Activated T-cell treated with anti-CD3 and anti-CD28 coated beads, Interleukin-2, amount 50 U/mL, for 48 hours (primary cell): ENCODE measurements around the gene LSM12.
"Not testable (repeated sequence)": the region's sequence is repeated elsewhere in the genome, so short reads cannot be mapped to it uniquely, and the experiment has no call there.

ENCODE experiments used
- DNase-seq, 2 experiments: peaks; one replicate each; pipeline ENCODE4 v3.0.0-alpha.2; 2020

Gene LSM12

GRCh38 chr17:44006598-44007345 is 59.7 kb downstream of the LSM12 start:
- DNase-seq, result peak; percentile 99

GRCh38 chr17:44006272-44006597 is 60.2 kb downstream of the LSM12 start:
- DNase-seq, result no peak

- peak; percentile 40 to 62 for DNase-seq
Measured at GRCh38 chr17:44005527-44006271, 60.8 kb downstream of the LSM12 start.

- DNase-seq, result peak; percentile 34 to 50
Measured at GRCh38 chr17:44004761-44005526, 61.5 kb downstream of the LSM12 start.

GRCh38 chr17:44004077-44004760 is 62.3 kb downstream of the LSM12 start, which contains the start of gene NAGS:
NAGS (plus strand) TSS chr17:44004622; CDS start chr17:44004664, 42 bp downstream.
- DNase-seq, result peak in 1 of 2 experiments; percentile 33

GRCh38 chr17:44002141-44002848 is 64.2 kb downstream of the LSM12 start:
- DNase-seq, result no peak

- no peak for DNase-seq
Measured at GRCh38 chr17:44001461-44001920, 65.0 kb downstream of the LSM12 start.

GRCh38 chr17:44000871-44001460 is 65.5 kb downstream of the LSM12 start:
- no peak for DNase-seq

- DNase-seq, result no peak
Measured at GRCh38 chr17:44000141-44000860, 66.2 kb downstream of the LSM12 start.

- no peak for DNase-seq
Measured at GRCh38 chr17:43999024-43999423, 67.4 kb downstream of the LSM12 start.

- no peak for DNase-seq
Measured at GRCh38 chr17:43998552-43998951, 67.9 kb downstream of the LSM12 start.

GRCh38 chr17:43997180-43997579 is 69.3 kb downstream of the LSM12 start:
- DNase-seq, result not testable (repeated sequence)

GRCh38 chr17:43995150-43995471 is 71.4 kb downstream of the LSM12 start:
- no peak for DNase-seq

- DNase-seq, result peak; percentile 84 to 85
Measured at GRCh38 chr17:43994272-43995149, 72.0 kb downstream of the LSM12 start.

- no peak for DNase-seq
Measured at GRCh38 chr17:43992641-43993040, 73.8 kb downstream of the LSM12 start.

- no peak for DNase-seq
Measured at GRCh38 chr17:43988301-43988700, 78.2 kb downstream of the LSM12 start.

- no peak for DNase-seq
Measured at GRCh38 chr17:43987131-43988021, 79.1 kb downstream of the LSM12 start.

- DNase-seq, result no peak
Measured at GRCh38 chr17:43986225-43986981, 80.1 kb downstream of the LSM12 start.
